ENCODE data around the gene PRSS27.

PRSS27 gene

DNA sequence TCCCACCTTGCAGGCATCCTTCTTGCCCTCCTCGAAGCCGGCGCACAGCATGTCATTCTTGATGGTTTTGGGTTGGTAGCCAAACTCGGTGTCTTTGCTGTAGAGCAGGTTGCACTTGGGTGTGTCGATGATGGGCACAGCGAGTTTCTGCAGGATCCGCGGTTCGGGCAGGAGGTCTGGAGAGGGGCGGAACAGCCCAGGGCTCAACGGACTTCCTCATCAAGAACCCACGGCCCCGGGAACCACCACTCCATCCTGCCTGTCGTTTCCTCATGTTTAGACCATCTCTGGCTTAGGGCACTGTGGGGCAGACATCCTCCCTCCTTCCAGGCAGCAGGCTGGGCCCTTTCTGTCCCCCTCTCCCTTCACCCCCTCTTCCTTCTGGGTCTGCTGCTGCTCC lies 6.5 kb downstream of the PRSS27 start:
- H3K36me3 ChIP-seq (replicated peaks in 1 of 2; ENCODE audit: control insufficient read depth in 2 of 2, insufficient read depth in 2 of 2, low read length in 2 of 2): peaks cover under 1 to 1% of the 10 kb centered on the region in 2 donors
- WGBS, 2 donors (ENCODE audit: extremely low coverage in 2 of 2, insufficient read length in 2 of 2, insufficient replicate concordance in 1 of 2): no CpG with 5 or more reads among the region's 14 CpGs
- no peak overlapping the region for H2BK120ac ChIP-seq (ENCODE audit: low read depth, low read length)
- no peak overlapping the region for H2AK5ac ChIP-seq (ENCODE audit: low read depth, low read length)
- H3K4me3 ChIP-seq (ENCODE audit: low read length in 2 of 2): peak overlapping the region in 1 of 2 donors; percentile 5
- H3K4me1 ChIP-seq (ENCODE audit: control insufficient read depth in 2 of 2, insufficient read depth in 1 of 2, low read depth in 1 of 2, low read length in 2 of 2): no peaks in the 10 kb centered on the region
- no peak overlapping the region for H4K91ac ChIP-seq (ENCODE audit: low read depth, low read length, poor library complexity)
- no peak overlapping the region for H3K23ac ChIP-seq (ENCODE audit: low read depth, low read length, poor library complexity)
- H3K4me2 ChIP-seq (ENCODE audit: insufficient read depth, low read length, poor library complexity, severe bottlenecking): no peak overlapping the region
- no peak overlapping the region for H3K18ac ChIP-seq (ENCODE audit: low read length)
- no peak overlapping the region for H4K8ac ChIP-seq (ENCODE audit: low read depth, low read length)
- H2BK5ac ChIP-seq (ENCODE audit: low read length): no peak overlapping the region
- no peaks in the 10 kb centered on the region for H3K9me3 ChIP-seq (replicated peaks in 1 of 2; ENCODE audit: control insufficient read depth in 2 of 2, insufficient read depth in 1 of 2, low read depth in 1 of 2, low read length in 2 of 2)
- H3K27ac ChIP-seq (replicated peaks; ENCODE audit: low read length): no peak overlapping the region
- peaks cover 7% of the 10 kb centered on the region for H3K79me1 ChIP-seq (ENCODE audit: low read depth, low read length)
- no peak overlapping the region for H2BK12ac ChIP-seq (ENCODE audit: low read length)
- H3K9ac ChIP-seq (ENCODE audit: low read depth, low read length, poor library complexity): no peak overlapping the region
- DNase-seq (ENCODE audit: low spot score): no peak
- no peak overlapping the region for H3K14ac ChIP-seq (ENCODE audit: low read length)
- H3K4ac ChIP-seq (ENCODE audit: low read length): no peak overlapping the region
- H2AFZ ChIP-seq (ENCODE audit: low read length): no peak overlapping the region
- no peak overlapping the region for H2BK15ac ChIP-seq (ENCODE audit: low read length)
- peaks cover 0 to 4% (median 0%) of the 10 kb centered on the region in 3 experiments for H3K27me3 ChIP-seq (ENCODE audit: control insufficient read depth in 3 of 3, insufficient read depth in 3 of 3, low read depth in 1 of 3, low read length in 3 of 3)

DNA sequence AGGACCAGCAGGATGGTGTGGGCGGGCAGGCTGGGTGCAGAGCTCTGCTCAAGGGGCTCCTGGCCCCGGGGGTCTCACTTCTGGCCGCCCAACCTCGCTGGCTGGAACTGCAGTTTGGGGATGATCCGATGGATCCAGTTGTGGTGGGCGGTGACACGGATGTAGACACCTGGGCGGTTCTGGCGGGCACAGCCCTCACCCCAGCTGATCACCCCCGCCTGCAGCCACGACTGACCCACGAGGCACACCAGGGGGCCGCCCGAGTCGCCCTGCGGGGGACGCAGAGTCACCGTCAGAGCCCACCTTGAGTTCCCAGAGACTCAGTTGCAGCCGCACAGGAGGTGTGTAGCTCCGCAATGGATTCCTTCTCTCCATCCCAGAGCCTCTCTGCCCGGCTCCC lies 7.5 kb downstream of the PRSS27 start:
- Histone ChIP-seq H3K4ac (ENCODE audit: low read length) (no peak overlapping the region), H2AFZ (ENCODE audit: low read length) (no peak overlapping the region), H4K8ac (ENCODE audit: low read depth, low read length) (peak overlapping the region; percentile 17), H3K23ac (ENCODE audit: low read depth, low read length, poor library complexity) (peak overlapping the region; percentile 89), H3K27ac (replicated peaks; ENCODE audit: low read length) (no peak overlapping the region), H2BK5ac (ENCODE audit: low read length) (no peak overlapping the region), H3K4me1 (ENCODE audit: control insufficient read depth in 2 of 2, insufficient read depth in 1 of 2, low read depth in 1 of 2, low read length in 2 of 2) (no peaks in the 10 kb centered on the region), H2BK120ac (ENCODE audit: low read depth, low read length) (no peak overlapping the region), H3K18ac (ENCODE audit: low read length) (no peak overlapping the region), H2BK15ac (ENCODE audit: low read length) (no peak overlapping the region), H3K36me3 (replicated peaks in 1 of 2; ENCODE audit: control insufficient read depth in 2 of 2, insufficient read depth in 2 of 2, low read length in 2 of 2) (peaks cover 7 to 11% of the 10 kb centered on the region in 2 donors), H3K27me3 (ENCODE audit: control insufficient read depth in 3 of 3, insufficient read depth in 3 of 3, low read depth in 1 of 3, low read length in 3 of 3) (peaks cover 0 to 4% (median 0%) of the 10 kb centered on the region in 3 experiments), H3K4me2 (ENCODE audit: insufficient read depth, low read length, poor library complexity, severe bottlenecking) (no peak overlapping the region), H3K14ac (ENCODE audit: low read length) (no peak overlapping the region), H3K9ac (ENCODE audit: low read depth, low read length, poor library complexity) (no peak overlapping the region), H2BK12ac (ENCODE audit: low read length) (no peak overlapping the region), H3K79me1 (ENCODE audit: low read depth, low read length) (peaks cover 7% of the 10 kb centered on the region), H3K9me3 (replicated peaks in 1 of 2; ENCODE audit: control insufficient read depth in 2 of 2, insufficient read depth in 1 of 2, low read depth in 1 of 2, low read length in 2 of 2) (no peaks in the 10 kb centered on the region), H3K4me3 (ENCODE audit: low read length in 2 of 2) (no peak overlapping the region), H2AK5ac (ENCODE audit: low read depth, low read length) (no peak overlapping the region), H4K91ac (ENCODE audit: low read depth, low read length, poor library complexity) (no peak overlapping the region)
- DNase-seq (ENCODE audit: low spot score): no peak
- WGBS, 2 donors (ENCODE audit: extremely low coverage in 2 of 2, insufficient read length in 2 of 2, insufficient replicate concordance in 1 of 2): no CpG with 5 or more reads among the region's 21 CpGs

DNA sequence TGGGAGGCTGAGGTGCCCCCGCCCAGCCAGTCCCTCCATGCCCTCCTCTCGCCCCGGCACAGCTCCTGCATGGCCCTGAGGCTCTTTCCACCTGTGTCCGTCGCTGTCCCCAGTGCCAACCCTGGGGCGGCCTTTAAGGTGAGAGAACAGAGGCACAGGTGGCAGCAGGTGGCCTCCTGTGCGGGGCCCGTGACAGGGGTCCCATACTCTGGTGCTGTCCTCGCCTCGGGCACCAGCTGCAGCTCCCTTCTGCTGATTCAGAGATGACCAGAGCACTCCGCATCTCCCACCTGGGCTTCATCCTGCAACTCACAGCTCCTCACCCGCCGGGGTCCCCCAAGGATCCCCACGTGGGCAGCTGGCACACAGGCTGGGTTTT lies 8.0 kb downstream of the PRSS27 start:
- H2BK5ac ChIP-seq (ENCODE audit: low read length): no peak overlapping the region
- H4K8ac ChIP-seq (ENCODE audit: low read depth, low read length): no peak overlapping the region
- no peak overlapping the region for H3K9ac ChIP-seq (ENCODE audit: low read depth, low read length, poor library complexity)
- H2BK12ac ChIP-seq (ENCODE audit: low read length): no peak overlapping the region
- H2BK120ac ChIP-seq (ENCODE audit: low read depth, low read length): no peak overlapping the region
- H3K4me2 ChIP-seq (ENCODE audit: insufficient read depth, low read length, poor library complexity, severe bottlenecking): no peak overlapping the region
- H3K18ac ChIP-seq (ENCODE audit: low read length): no peak overlapping the region
- no peak overlapping the region for H3K23ac ChIP-seq (ENCODE audit: low read depth, low read length, poor library complexity)
- peaks cover 7% of the 10 kb centered on the region for H3K79me1 ChIP-seq (ENCODE audit: low read depth, low read length)
- no peak overlapping the region for H3K4ac ChIP-seq (ENCODE audit: low read length)
- no CpG with 5 or more reads among the region's 14 CpGs for WGBS, 2 donors (ENCODE audit: extremely low coverage in 2 of 2, insufficient read length in 2 of 2, insufficient replicate concordance in 1 of 2)
- no peak for DNase-seq (ENCODE audit: low spot score)
- H3K4me1 ChIP-seq (ENCODE audit: control insufficient read depth in 2 of 2, insufficient read depth in 1 of 2, low read depth in 1 of 2, low read length in 2 of 2): no peaks in the 10 kb centered on the region
- no peak overlapping the region for H2AFZ ChIP-seq (ENCODE audit: low read length)
- H2AK5ac ChIP-seq (ENCODE audit: low read depth, low read length): no peak overlapping the region
- no peak overlapping the region for H2BK15ac ChIP-seq (ENCODE audit: low read length)
- peaks cover 0 to 4% (median 0%) of the 10 kb centered on the region in 3 experiments for H3K27me3 ChIP-seq (ENCODE audit: control insufficient read depth in 3 of 3, insufficient read depth in 3 of 3, low read depth in 1 of 3, low read length in 3 of 3)
- H3K14ac ChIP-seq (ENCODE audit: low read length): no peak overlapping the region
- H3K9me3 ChIP-seq (replicated peaks in 1 of 2; ENCODE audit: control insufficient read depth in 2 of 2, insufficient read depth in 1 of 2, low read depth in 1 of 2, low read length in 2 of 2): no peaks in the 10 kb centered on the region
- H3K36me3 ChIP-seq (replicated peaks in 1 of 2; ENCODE audit: control insufficient read depth in 2 of 2, insufficient read depth in 2 of 2, low read length in 2 of 2): peaks cover 8 to 16% of the 10 kb centered on the region in 2 donors
- no peak overlapping the region for H3K27ac ChIP-seq (replicated peaks; ENCODE audit: low read length)
- no peak overlapping the region for H4K91ac ChIP-seq (ENCODE audit: low read depth, low read length, poor library complexity)
- no peak overlapping the region for H3K4me3 ChIP-seq (ENCODE audit: low read length in 2 of 2)

DNA sequence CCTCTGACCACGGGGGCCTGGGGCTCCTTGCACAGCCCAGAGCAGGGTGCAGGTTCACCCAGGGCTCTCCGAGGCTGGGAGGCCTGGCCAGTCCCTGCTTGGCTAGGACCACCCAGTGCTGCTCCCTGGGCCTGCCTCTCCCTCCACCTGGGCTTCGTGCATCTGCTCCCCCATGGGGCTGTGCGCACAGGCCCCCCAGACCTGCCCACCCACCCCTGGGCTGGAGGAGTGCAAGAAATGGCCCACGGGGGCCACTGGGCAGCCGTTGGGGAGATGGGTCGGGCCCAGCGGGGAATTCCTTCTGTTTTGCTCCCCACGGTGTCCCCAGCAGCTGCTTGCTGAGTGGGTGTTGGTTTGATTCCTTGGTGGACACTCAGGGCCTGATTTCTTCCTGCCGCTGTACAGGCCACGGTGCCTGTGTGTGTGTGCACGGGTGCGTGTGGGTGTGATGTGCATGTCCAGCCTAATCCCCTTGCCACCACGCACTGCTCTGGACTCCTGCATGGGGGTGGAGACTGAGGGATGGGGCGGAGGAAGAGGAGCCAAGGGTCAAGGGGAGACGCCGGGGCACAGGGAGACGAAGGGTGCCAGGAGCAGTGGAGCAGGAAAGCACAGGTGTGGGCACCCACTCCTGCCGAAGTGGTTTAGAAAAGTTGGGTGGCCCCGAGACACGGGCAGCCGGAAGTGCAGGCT lies 8.5 kb downstream of the PRSS27 start:
- H4K91ac ChIP-seq (ENCODE audit: low read depth, low read length, poor library complexity): no peak overlapping the region
- no peak overlapping the region for H3K14ac ChIP-seq (ENCODE audit: low read length)
- no peak overlapping the region for H2BK12ac ChIP-seq (ENCODE audit: low read length)
- H3K27ac ChIP-seq (replicated peaks; ENCODE audit: low read length): no peak overlapping the region
- no peak overlapping the region for H2AFZ ChIP-seq (ENCODE audit: low read length)
- no CpG with 5 or more reads among the region's 22 CpGs for WGBS, 2 donors (ENCODE audit: extremely low coverage in 2 of 2, insufficient read length in 2 of 2, insufficient replicate concordance in 1 of 2)
- H4K8ac ChIP-seq (ENCODE audit: low read depth, low read length): no peak overlapping the region
- peaks cover 8 to 19% of the 10 kb centered on the region in 2 donors for H3K36me3 ChIP-seq (replicated peaks in 1 of 2; ENCODE audit: control insufficient read depth in 2 of 2, insufficient read depth in 2 of 2, low read length in 2 of 2)
- H3K4me2 ChIP-seq (ENCODE audit: insufficient read depth, low read length, poor library complexity, severe bottlenecking): no peak overlapping the region
- H3K9me3 ChIP-seq (replicated peaks in 1 of 2; ENCODE audit: control insufficient read depth in 2 of 2, insufficient read depth in 1 of 2, low read depth in 1 of 2, low read length in 2 of 2): no peaks in the 10 kb centered on the region
- DNase-seq (ENCODE audit: low spot score): no peak
- H2BK5ac ChIP-seq (ENCODE audit: low read length): no peak overlapping the region
- H3K4me1 ChIP-seq (ENCODE audit: control insufficient read depth in 2 of 2, insufficient read depth in 1 of 2, low read depth in 1 of 2, low read length in 2 of 2): no peaks in the 10 kb centered on the region
- H3K27me3 ChIP-seq (ENCODE audit: control insufficient read depth in 3 of 3, insufficient read depth in 3 of 3, low read depth in 1 of 3, low read length in 3 of 3): peaks cover 0 to 4% (median 0%) of the 10 kb centered on the region in 3 experiments
- H3K9ac ChIP-seq (ENCODE audit: low read depth, low read length, poor library complexity): peak overlapping the region; percentile 60
- H3K79me1 ChIP-seq (ENCODE audit: low read depth, low read length): peaks cover 7% of the 10 kb centered on the region
- H2BK15ac ChIP-seq (ENCODE audit: low read length): no peak overlapping the region
- H3K23ac ChIP-seq (ENCODE audit: low read depth, low read length, poor library complexity): peak overlapping the region; percentile 11
- no peak overlapping the region for H2BK120ac ChIP-seq (ENCODE audit: low read depth, low read length)
- H3K18ac ChIP-seq (ENCODE audit: low read length): no peak overlapping the region
- no peak overlapping the region for H3K4ac ChIP-seq (ENCODE audit: low read length)
- H3K4me3 ChIP-seq (ENCODE audit: low read length in 2 of 2): no peak overlapping the region
- H2AK5ac ChIP-seq (ENCODE audit: low read depth, low read length): no peak overlapping the region
